ENCODE results near the gene ENPEP.

- TF ChIP-seq CTCF (IDR thresholded peaks at IDR 0.05), result no peak
- TF ChIP-seq POLR2A (IDR thresholded peaks at IDR 0.05), result no peak
These were observed 77.2 kb downstream of the ENPEP start for GRCh38 chr4:110553197-110553596.

All from esophagus squamous epithelium (tissue), 4 donors.